H1 (cell line): ENCODE measurements around the gene PYGB. TPM values are rescaled to one million over a fixed set of nuclear protein-coding genes. Genes with fewer than 3 reads are reported as not detected.

Experiments used
- CTBP2 ChIP-seq: IDR thresholded peaks from 2 replicates; pipeline ENCODE4 v1.7.0; 2011; ENCODE audit warnings: borderline replicate concordance, mild to moderate bottlenecking, moderate library complexity, mixed read lengths, low read length; ENCODE audit not compliant: insufficient read depth, insufficient read length
- NRF1 ChIP-seq: IDR thresholded peaks from 2 replicates; pipeline ENCODE4 v1.6.1; 2011; ENCODE audit warnings: mild to moderate bottlenecking, low read depth, low read length, improper control_type of control experiment
- SUZ12 ChIP-seq: fragments of 200-600 bp; sonication (generic); IDR thresholded peaks from 2 replicates; pipeline ENCODE4 v1.6.1; 2012; ENCODE audit warnings: mild to moderate bottlenecking, inconsistent platforms, low read length, moderate library complexity, mixed read lengths
- polyA plus RNA-seq, 7 experiments: library from polyadenylated mRNA; depleted of rRNA in 3 of 7; stranded (reverse) in 5 of 7; unstranded in 2 of 7; fragments of >200 nt in 5 of 7; fragments of 200-250 nt in 2 of 7; gene quantifications; 1 replicate in 5 of 7; 2 replicates in 1 of 7; 4 replicates in 1 of 7; pipeline versions ENCODE4 v1.2.1 to v1.2.3, GENCODE V29; 2011 to 2013; ENCODE audit warnings: missing spikeins in 2 of 7, mixed read lengths in 2 of 7
- total RNA-seq: library from RNA; stranded (reverse); fragmentation: NEBNext Ultra II Directional; extraction: Animal tissue kit (Norgen Biotek cat#: 25700); gene quantifications from 2 replicates; pipeline ENCODE4 v1.2.1, GENCODE V29; 2021

PYGB gene
- total and polyA plus RNA-seq, 2 of the 8 experiments (the other 6 are each of a cell fraction or from before 2014, with no cell fraction given) = 26.6 to 56.0 TPM

DNA sequence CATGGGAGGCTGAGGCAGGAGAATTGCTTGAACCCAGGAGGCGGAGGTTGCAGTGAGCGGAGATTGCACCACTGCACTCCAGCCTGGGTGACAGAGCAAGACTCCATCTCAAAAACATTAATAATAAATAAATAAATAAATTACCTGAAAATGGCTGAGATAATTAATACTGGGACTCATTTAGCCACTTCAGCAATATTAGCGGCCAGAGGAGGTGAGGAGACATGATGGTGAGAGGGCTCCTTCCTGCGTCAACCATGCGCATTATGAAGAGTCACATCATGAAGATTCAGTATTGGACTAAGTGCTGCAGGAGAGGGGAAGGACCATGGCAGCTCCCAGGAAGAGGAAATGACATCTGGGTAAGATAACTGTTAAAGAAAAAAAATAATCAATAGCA, 2.9 kb upstream of the PYGB start (continued):
- TF ChIP-seq CTBP2 = no peak
- no peak for TF ChIP-seq NRF1
- TF ChIP-seq SUZ12 = no peak
